Dedifferentiated amniotic fluid mesenchymal stem cell (primary cell): ENCODE results near the gene TPST2.

Source experiments
- DNase-seq: peaks from one replicate; pipeline ENCODE4 v3.0.0-alpha.2; 2016; ENCODE audit errors: extremely low spot score

The TPST2 gene

DNA sequence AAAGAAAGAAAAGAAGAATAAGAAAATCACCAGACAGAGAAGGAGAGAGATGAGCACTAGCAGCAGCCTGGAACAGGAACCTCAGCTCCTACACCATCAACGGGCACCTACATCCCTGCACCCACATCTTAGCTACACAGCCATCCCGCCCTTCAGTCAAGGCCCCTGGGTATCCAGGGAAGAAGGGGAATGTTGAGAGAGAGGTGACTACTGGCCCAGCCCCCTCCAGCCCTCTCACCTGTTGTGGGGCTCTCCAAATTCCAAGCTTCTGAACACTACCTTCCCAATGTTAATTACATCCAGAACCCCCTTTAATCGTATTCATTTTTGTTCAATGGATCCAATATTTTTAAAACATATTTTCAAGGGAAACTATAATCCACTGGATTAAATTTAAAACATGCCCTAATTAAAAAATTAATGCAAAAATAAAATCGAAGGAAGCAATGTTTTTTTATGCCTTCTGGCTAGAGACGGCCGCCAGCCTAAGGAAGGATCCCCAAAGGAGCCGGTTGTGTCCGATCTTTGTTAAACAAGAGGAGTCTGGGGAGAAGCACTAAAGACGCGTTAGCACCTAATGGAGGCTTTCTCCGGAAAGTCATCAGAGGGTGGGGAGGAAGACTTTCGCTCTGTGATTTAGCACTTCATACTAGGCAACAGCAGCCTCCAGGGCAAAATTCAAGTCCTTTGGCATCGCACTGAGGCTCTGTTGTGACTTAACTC lies 9.5 kb downstream of the TPST2 start:
- DNase-seq = no peak

DNA sequence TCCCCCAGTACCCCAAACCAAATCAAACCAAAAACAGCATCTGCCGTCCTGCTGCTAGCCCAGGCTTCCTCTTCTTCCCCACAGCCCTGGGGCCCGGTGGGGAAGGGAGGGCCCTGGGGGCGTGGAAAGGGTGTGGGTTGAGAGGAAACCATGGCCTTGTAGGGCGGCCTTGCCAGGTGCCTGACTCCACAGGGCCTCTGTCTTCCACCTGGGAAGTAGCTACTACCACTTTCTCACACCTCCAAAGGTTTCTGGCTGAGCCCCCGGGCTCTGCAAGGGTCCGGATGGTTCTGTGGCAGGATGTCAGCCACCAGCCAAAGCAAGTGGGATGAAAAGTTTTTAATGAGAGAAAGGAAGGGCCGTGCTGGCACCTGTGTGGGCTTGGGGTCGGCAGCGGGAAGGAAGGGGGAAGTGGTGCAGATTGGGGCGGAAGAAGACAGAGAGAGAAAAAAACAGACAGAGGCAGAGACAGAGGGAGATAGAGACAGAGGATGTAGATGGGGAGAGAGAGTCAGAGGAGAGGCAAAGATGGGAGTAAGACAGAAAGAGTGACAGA lies 10.5 kb downstream of the TPST2 start:
- DNase-seq = no peak

DNA sequence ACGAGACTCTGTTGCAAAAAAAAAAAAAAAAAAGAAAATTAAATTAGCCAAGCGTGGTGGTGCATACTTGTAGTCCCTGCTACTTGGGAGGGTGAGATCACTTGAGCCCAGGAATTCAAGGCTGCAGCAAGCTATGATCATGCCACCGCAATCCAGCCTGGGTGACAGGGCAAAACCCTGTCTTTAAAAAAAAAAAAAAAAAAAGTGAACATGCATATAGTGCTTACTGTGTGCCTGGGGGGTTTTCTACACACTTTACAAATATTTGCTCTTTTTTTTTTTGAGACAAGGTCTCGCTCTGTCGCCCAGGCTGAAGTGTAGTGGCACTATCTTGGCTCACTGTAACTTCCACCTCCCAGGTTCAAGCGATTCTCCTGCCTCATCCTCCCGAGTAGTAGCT lies 12.9 kb downstream of the TPST2 start:
- DNase-seq = no peak

DNA sequence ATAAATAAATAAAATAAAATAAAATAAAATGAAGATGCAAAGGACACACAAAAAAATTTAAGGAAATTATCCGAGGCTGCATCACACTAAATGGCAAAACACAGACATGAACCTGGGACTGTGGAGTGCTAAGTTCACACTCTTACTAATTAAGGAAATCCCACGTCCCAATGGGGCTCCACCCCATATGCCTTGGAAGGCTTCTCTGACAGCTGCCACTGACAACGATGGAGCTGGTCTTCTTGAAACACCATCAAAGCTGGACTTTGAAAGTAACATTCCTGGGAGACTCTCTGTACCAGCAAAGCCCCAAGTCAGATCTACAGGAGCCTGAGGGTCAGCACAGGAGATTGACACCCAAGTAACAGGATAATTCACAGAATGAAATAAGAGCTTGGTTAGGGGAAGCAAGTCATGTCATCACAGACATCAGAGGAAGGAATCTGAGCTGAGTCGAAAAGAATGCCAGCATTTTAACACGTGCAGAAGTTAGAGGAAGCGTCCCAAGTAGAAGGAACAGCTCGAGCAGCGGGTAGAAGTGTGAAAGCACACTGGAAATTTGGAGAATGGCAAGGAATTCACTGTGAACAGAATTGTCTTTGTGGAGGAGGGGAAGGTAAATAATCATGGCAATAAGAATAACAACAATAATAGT lies 13.8 kb downstream of the TPST2 start:
- DNase-seq = no peak

DNA sequence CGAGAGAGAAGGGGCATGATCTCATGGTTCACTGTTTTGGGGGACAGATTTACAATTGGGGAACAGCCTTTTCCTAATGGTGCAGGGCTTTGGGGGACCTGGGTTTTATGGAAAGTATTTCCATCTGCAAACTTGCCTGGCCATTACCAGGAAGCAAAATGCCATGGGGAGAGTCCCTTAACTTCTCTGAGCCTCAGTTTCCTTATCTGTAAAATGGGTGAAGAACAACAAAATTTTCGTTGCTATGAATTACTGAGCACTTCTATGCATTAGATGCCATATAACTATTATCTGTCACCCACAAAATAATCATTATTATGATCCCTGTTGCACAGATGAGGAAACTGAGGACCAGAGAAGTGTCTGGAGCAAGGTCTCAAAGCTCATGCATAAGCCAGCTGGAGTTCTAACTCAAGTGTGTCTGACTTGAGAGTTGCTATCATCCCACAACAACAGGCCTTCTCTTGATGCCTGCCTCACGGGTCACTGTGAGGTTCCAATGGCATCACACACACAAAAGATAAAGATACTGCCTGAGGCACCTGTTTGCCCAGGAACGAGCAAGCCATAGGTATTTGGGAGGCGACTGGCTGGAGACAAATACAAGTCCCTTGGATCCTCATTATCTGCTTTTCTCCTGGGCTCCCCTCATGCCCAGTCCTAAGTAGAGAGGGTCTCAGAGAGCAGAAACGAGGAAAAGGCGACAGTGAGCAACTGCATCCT lies 15.8 kb downstream of the TPST2 start:
- DNase-seq = no peak

DNA sequence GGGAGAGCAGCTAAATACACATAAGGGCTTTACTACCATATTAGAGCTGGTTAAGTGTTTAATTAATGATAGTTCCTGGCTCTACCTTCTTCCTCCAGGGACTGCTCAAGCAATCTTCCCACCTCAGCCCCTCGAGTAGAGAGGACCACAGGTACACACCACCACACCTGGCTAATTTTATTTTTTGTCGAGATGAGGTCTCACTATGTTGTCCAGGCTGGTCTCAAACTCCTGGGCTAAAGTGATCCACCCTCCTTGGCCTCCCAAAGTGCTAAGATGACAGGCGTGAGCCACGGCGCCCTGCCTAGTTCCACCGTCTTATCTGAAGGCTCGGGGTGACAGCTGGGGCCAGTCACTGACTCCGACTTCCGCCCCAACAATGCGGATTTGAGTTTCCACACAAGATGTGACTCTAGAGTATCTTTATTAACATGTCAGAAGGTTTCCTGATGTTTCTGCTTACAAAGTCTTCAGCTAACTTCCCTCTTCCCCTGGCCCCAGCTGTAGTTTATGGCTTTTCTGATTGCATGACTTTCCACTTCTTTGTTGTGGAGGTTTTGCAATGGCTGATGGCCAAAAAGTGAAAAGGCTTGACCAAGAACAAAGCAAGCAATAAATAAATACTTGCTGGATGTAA lies 16.8 kb downstream of the TPST2 start:
- DNase-seq = no peak

DNA sequence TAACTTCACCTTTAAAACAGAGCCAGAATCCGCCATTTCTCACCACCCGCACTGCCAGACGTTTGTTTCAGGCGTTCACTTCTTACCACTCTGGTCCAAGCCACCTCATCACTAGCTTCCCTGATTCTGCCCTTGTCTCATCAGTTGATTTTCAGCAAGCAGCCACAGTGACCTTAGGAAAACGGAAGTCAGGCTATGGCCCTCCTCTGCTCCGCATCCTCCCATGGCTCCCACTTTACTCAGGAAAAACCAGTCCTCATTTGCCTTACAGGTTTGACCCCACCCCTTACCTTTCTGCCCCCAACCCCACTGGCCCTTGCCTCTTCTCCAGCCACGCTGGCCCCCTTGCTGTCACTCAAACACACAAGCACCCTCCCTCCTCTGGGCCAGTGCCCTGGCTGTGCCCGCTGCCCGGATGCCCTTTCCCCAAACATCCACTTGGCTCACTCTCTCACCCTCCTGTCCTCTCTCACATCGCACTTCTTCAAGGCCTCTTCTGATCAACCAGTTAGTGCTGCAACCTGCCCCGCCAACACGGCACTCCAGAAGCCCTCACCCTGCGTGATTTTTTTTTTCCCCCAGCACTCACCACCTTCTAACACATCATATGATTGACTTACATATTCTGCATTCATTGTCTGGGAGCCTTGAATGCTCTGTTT lies 18.9 kb downstream of the TPST2 start:
- no peak for DNase-seq

DNA sequence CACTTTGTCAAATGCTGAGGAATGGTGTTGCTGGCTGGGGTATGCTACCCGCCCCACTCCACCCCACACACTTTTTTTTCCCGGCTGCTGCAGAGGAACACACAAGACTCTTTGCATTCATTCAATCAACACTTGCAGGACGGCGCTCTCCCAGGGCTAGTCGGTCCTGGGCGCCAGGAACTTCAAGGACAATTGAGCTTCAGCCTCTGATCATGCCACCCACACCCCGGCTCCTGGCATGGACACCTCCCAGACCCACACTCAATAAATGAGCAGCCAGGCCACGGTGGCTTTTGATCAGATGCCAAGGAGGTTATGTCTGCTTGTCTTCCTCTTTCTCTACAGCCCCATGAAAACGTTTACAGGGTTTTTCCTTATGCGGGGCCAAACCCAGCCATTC lies 19.8 kb downstream of the TPST2 start:
- no peak for DNase-seq

DNA sequence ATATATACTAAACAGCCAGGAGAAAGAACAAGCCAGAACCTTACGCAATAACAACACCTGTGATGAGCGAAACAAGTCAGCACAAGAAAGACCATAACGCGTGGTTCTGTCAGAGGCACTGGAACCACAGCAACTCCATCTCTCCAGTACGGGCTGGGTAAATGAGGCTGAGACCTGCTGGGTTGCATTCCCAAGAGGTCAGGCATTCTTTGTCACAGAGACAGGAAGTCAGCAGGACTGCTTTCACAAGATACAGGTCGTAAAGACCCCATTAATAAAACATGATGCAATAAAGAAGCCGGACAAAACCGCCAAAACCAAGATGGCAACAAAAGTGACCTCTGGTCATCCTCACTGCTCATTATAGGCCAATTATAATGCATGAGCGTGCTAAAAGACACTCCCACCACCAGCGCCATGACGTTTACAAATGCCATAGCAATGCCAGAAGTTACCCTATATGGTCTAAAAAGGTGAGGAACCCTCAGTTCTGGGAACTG lies 21.7 kb downstream of the TPST2 start:
- no peak for DNase-seq

DNA sequence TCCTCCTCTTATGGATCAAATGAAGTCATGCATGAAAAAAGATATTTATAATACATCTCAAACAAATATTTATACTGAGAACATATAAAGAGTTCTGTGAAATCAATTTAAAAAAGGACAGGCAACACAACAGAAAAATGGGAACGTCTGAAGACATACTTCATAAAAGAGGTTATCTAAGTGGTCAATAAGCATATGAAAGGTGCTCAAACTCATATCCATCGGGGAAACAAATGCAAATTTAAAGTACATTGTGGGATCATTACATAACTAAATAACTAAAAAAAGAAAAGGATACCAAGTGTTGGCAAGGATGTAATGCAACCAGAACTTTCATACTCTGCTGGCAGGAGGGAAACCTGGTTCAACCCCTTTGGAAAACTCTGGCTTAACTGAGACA lies 22.3 kb downstream of the TPST2 start:
- no peak for DNase-seq

DNA sequence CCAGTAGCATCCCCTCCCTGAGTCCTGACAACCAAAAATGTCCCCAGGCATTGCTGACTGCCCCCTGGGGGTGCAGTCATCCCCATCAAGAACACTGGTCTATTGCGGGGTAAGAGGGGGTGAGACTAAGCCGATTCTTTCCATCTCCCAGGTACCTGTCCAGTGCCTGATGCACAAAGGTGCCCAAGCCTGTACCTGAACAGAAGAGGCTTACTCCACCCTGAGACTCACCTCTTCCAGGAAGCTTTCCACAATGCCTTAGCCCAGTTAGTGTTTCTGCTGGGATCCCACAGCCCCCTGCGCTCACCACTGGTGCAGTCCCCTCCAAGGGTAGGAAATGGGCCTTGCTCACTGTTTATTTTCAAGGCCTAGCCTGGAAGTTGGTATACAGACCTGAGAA lies 22.9 kb downstream of the TPST2 start:
- no peak for DNase-seq

DNA sequence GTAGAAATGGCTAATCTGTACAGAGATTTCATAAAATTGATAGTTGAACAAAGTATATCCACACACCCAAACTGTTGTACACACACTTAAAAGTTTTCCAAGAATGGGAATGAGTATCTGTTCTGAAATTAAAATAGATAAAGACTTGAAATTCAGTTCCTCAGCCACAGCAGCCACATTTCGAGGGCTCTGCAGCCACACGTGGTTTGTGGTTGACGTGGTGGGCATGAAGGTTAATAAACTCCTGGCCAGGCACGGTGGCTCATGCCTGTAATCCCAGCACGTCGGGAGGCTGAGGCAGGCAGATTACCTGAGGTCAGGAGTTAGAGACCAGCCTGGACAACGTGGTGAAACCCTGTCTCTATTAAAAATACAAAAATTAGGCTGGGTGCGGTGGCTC lies 24.0 kb downstream of the TPST2 start:
- DNase-seq = no peak

DNA sequence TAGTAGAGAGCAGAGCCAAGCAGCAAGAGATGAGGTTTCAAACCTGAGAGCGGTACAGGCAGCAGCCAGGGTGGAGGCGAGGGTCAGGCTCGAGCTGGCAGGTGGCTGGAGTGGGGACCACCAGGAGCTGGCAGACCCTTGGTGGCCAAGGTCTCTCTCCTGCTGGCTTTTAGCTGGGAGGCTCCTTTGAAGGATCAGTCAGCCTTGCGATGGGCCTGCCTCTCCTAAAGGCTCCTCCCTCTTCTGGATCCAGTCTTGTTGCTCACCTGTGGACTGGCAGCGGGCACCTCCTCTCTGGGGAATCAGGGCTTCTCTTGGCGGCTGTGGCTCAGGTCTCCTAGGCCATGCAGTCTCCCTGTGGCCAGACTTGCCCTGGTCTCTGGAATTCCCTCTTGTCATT lies 24.8 kb downstream of the TPST2 start:
- no peak for DNase-seq

DNA sequence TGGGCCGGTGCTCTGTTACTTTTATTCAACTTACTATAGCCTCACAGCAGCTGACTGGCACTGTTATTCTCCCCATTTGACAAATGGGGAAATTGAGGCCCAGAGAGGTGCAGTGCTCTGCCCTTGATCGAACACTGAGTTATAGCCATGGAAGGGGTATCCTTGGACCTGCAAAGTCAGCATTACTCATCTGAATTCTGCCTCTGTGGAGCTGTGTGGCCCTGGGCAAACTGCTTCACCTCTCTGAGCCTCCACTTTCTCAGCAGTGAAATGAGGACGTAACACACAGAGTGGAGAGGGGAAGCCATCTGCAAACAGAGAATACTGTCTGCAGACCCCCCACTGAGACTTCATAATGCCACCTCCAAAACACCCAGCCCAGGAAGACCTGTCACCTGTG lies 25.3 kb downstream of the TPST2 start:
- no peak for DNase-seq

DNA sequence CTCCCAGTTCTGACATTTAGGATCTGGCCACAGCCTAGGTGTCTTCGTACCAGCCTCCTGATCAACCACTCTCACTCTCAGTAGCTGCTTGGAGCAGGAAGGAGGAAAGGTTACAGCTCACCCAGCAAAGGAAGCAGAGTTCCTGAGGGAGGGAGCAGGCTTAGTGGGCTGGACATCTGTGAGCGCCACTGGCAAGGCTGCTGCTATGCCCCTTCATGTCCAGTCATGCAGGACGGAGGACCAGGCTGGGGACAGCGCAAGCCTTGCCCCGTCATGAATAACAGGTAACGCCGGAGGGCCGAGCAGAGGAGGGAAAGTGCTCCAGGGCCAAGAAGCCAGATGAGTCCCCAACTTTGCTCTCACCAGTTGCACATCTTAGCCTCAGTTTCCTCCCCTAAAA lies 25.8 kb downstream of the TPST2 start:
- no peak for DNase-seq

DNA sequence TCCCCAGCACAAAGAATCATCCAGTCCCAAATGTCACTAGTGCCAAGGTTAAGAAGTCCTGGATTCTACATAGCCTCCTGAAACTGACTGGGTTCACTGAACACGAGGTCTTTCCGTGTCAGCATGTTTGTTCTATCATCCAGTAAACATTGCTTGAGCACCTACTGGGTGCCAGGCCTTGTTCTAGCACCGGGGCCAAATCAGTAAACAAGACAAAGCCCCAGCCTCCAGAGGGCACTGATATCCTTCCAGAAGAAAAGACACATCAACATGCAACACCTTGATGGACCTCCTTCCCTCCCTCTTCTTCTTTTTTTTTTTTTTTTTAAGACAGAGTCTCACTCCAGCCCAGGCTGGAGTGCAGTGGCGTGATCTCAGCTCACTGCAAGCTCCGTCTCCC lies 26.9 kb downstream of the TPST2 start:
- DNase-seq = no peak

DNA sequence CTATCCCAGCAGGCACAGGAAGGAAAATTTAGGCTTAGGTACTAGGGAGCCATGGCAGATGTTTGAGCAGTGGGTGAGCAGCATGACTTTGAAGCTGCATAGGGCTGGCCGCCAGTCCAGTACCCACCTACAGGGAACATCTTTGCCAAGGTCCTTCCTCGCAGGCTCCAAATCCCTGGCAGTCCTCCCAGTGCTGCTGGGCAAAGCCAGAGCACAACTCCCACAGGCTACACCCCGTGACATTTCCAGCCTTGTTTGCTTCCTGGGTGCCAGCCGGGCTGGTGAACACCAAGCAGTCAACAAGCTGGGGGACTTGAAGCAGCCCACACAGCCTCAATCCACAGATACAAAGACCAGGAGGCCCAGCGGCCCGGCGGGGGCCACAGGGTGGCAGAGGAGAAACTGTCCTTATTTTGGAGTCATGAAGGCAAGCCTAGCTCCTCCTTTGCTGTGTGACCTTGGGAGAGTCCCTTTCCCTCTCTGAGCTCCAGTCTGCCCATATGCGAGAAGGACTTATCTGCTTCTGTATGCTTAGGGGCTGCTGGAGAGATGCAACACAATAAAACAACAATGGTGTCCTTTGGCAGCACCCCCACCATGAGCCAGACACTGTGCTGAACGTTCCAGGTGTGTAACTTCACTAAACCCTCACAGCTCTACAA lies 28.0 kb downstream of the TPST2 start:
- DNase-seq = no peak

DNA sequence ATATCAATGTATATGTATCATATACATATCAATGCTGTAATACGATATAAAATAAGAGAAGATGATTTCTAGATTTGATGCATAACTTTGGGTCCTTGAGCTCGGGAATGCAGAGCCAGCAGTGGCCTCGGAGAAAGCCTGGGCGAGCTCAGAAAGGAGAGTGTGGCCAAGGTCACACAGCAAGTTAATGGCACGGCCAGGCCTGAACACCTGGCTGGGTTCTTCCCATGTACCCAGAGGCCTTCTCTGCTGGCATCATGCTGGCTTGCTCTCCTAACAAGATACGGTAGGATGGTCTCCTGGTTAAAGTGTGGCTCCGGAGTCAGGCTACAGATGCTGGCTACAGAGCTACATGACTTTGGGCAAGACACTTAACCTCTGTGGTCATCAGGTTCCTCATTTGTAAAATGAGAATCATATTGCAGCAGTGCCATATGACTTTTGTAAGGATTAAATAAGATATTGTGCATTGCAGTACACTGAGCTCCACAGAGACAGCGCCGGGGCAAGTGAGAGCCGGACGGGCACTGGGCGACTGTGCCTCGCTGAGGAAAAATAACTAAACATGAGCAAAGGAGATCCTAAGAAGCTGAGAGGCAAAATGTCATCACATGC lies 29.9 kb downstream of the TPST2 start:
- DNase-seq = no peak

DNA sequence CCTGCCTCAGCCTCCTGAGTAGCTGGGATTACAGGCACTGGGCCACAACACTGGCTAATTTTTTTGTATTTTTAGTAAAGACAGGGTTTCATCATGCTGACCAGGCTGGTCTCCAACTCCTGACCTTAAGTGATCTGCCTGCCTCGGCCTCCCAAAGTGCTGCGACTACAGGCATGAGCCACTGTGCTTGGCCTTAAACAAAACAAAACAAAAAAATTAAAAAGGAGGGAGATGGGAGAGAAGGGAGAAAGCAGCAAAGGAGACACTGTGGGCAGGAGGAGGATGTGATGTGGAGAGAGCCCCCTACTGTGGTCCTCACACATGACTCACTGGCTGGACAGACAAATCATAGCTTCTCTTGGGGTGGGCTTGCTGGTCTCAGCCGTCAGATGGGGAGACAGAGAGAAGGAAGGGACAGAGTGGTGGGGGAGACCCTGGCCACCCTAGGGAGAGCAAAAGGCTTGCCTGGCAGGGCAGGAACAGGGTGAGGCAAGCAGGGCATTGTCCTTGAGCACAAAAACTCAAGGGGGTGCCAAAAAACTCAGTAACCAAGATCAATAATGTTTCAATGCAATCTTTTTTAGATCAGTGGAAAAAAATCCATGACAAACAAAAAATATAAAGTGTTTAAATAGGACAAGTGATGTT lies 31.6 kb downstream of the TPST2 start:
- no peak for DNase-seq

DNA sequence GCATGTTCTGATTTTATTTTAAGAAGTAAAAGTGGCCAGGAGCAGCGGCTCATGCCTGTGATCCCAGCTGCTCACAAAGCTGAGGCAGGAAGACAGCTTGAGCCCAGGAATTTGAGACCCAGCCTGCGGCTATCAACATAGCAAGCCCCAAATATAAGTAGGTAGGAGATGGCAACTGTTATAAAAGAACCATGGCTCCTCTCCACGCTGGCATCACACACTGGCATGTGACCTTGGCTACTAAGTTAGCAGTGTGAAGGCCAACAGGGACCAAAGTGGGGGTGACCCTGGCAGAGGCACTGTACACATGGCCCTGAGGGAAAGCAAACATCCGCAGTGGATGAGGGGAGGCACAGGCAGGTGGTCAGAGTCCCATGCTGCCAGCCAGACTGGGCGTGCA lies 33.0 kb downstream of the TPST2 start:
- no peak for DNase-seq
